Endothelial cell of umbilical vein (primary cell): Measurements from ENCODE around the gene ETF1.

ENCODE experiments used
- EZH2 ChIP-seq: IDR thresholded peaks from 2 replicates; pipeline ENCODE4 v1.6.1; 2012; ENCODE audit warnings: borderline replicate concordance, low read depth, mild to moderate bottlenecking, moderate library complexity, low read length, inconsistent platforms; ENCODE audit not compliant: severe bottlenecking
- FOS ChIP-seq: IDR thresholded peaks from 2 replicates; pipeline ENCODE4 v1.6.1; 2011; ENCODE audit warnings: mild to moderate bottlenecking, low read length, moderate library complexity, borderline replicate concordance; ENCODE audit not compliant: insufficient read depth
- GATA2 ChIP-seq: IDR thresholded peaks from 2 replicates; pipeline ENCODE4 v1.7.0; 2011; ENCODE audit warnings: low read depth, mild to moderate bottlenecking, moderate library complexity, mixed read lengths, low read length; ENCODE audit not compliant: insufficient read length, insufficient read depth
- JUN ChIP-seq: IDR thresholded peaks from 2 replicates; pipeline ENCODE4 v1.6.1; 2011; ENCODE audit warnings: borderline replicate concordance, low read depth; ENCODE audit not compliant: insufficient read length, insufficient read depth
- MYC ChIP-seq: IDR thresholded peaks from one replicate; pipeline ENCODE4 v1.6.1; 2011; ENCODE audit warnings: mild to moderate bottlenecking, low read depth, low read length
- POLR2A ChIP-seq: IDR thresholded peaks from 2 replicates; pipeline ENCODE4 v1.6.1; 2012; ENCODE audit warnings: low read depth, mild to moderate bottlenecking, control low read depth, low read length
- POLR2AphosphoS5 ChIP-seq: IDR thresholded peaks from 2 replicates; pipeline ENCODE4 v1.6.1; 2012; ENCODE audit warnings: low read depth, mild to moderate bottlenecking, control low read depth, low read length, moderate library complexity; ENCODE audit not compliant: insufficient read depth
- TF ChIP-seq, protein P1 (sequence below), 2 donors: IDR thresholded peaks; 1 replicate in 1 of 2; 2 replicates in 1 of 2; pipeline ENCODE4 v1.5.1; 2011; ENCODE audit warnings: low read length in 2 of 2, mild to moderate bottlenecking in 2 of 2, moderate library complexity in 2 of 2, control low read depth in 1 of 2, inconsistent platforms in 1 of 2, low read depth in 1 of 2; ENCODE audit not compliant: insufficient read depth in 1 of 2; ENCODE audit errors: extremely low read depth in 1 of 2
- TF ChIP-seq, protein P2 (sequence below): IDR thresholded peaks from 2 replicates; pipeline ENCODE4 v1.6.1; 2011; ENCODE audit not compliant: insufficient read depth, insufficient read length

DNA sequence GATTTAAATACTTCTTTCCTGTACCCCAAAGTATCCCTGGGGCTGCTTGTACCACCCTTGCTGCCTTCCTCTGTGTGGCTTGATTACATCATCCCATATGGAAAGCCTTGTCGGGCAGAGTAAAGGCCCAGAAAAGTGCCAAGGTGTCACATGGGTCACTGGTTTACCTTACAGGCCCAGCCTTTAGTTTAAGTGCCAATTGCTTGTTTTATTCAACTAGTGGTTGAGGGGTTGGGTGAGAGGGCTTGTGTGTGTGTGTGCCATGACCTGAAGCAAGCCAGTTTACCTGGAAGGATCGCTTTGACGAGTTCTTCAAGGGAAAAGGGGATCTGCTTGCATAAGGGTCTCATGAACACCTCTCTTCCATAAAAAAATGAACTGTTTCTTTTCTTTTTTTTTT, 39.9 kb upstream of the ETF1 start:
- TF ChIP-seq, protein P1, sequence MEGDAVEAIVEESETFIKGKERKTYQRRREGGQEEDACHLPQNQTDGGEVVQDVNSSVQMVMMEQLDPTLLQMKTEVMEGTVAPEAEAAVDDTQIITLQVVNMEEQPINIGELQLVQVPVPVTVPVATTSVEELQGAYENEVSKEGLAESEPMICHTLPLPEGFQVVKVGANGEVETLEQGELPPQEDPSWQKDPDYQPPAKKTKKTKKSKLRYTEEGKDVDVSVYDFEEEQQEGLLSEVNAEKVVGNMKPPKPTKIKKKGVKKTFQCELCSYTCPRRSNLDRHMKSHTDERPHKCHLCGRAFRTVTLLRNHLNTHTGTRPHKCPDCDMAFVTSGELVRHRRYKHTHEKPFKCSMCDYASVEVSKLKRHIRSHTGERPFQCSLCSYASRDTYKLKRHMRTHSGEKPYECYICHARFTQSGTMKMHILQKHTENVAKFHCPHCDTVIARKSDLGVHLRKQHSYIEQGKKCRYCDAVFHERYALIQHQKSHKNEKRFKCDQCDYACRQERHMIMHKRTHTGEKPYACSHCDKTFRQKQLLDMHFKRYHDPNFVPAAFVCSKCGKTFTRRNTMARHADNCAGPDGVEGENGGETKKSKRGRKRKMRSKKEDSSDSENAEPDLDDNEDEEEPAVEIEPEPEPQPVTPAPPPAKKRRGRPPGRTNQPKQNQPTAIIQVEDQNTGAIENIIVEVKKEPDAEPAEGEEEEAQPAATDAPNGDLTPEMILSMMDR (IDR thresholded peaks at IDR 0.05; ENCODE audit: extremely low read depth in 1 of 2, insufficient read depth in 1 of 2, low read depth in 1 of 2, low read length in 2 of 2) = no peak
- TF ChIP-seq POLR2AphosphoS5 (no peak), EZH2 (no peak), POLR2A (no peak), JUN (no peak), MYC (no peak), FOS (no peak), GATA2 (no peak)
- TF ChIP-seq, protein P2, sequence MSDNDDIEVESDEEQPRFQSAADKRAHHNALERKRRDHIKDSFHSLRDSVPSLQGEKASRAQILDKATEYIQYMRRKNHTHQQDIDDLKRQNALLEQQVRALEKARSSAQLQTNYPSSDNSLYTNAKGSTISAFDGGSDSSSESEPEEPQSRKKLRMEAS = no peak
